NK-92 (cell line): ENCODE results near the gene NRG2.

Experiments
- DNase-seq: peaks from one replicate; lab custom pipeline; 2025; ENCODE audit not compliant: unreplicated experiment; lab: John Stamatoyannopoulos, UW

The NRG2 gene

GRCh38 chr5:139910036-139910435 lies 133.1 kb downstream of the NRG2 start:
- no peak for DNase-seq

GRCh38 chr5:139908749-139909148 lies 134.3 kb downstream of the NRG2 start:
- DNase-seq, result no peak

- no peak for DNase-seq
These were observed 136.4 kb downstream of the NRG2 start for GRCh38 chr5:139906661-139907060.

- no peak for DNase-seq
These were observed 138.1 kb downstream of the NRG2 start for GRCh38 chr5:139904816-139905661.

GRCh38 chr5:139904566-139904815 lies 138.6 kb downstream of the NRG2 start:
- no peak for DNase-seq

GRCh38 chr5:139903795-139904565 lies 139.1 kb downstream of the NRG2 start:
- DNase-seq, result no peak

GRCh38 chr5:139903450-139903794 lies 139.7 kb downstream of the NRG2 start:
- no peak for DNase-seq

- no peak for DNase-seq
These were observed 141.1 kb downstream of the NRG2 start for GRCh38 chr5:139901986-139902385.

- no peak for DNase-seq
These were observed 141.9 kb downstream of the NRG2 start for GRCh38 chr5:139901251-139901575.

GRCh38 chr5:139900546-139901250 lies 142.4 kb downstream of the NRG2 start:
- DNase-seq, result no peak

GRCh38 chr5:139898981-139899380 lies 144.1 kb downstream of the NRG2 start:
- no peak for DNase-seq

- DNase-seq, result no peak
These were observed 145.1 kb downstream of the NRG2 start for GRCh38 chr5:139897982-139898381.

- DNase-seq, result no peak
These were observed 145.8 kb downstream of the NRG2 start for GRCh38 chr5:139897342-139897741.

- DNase-seq, result no peak
These were observed 146.4 kb downstream of the NRG2 start for GRCh38 chr5:139896718-139897117.

- DNase-seq, result no peak
These were observed 147.5 kb downstream of the NRG2 start for GRCh38 chr5:139895647-139896046.

GRCh38 chr5:139895046-139895445 lies 148.1 kb downstream of the NRG2 start:
- DNase-seq, result no peak

GRCh38 chr5:139893873-139894272 lies 149.2 kb downstream of the NRG2 start:
- no peak for DNase-seq

GRCh38 chr5:139889410-139889809 lies 153.7 kb downstream of the NRG2 start:
- DNase-seq, result no peak

GRCh38 chr5:139888370-139888769 lies 154.7 kb downstream of the NRG2 start:
- DNase-seq, result no peak

- DNase-seq, result no peak
These were observed 156.9 kb downstream of the NRG2 start for GRCh38 chr5:139886213-139886612.

- DNase-seq, result no peak
These were observed 157.3 kb downstream of the NRG2 start for GRCh38 chr5:139885857-139886208.

- DNase-seq, result no peak
These were observed 157.8 kb downstream of the NRG2 start for GRCh38 chr5:139885172-139885856.
